K562 (cell line): ENCODE measurements around the gene CTCF. TPM values are rescaled to one million over a fixed set of nuclear protein-coding genes. Genes with fewer than 3 reads are reported as not detected.

Experiments
- ATAC-seq: fragments of 200-7000 bp; cut with Tn5 transposase; 3 replicates; pipeline ENCODE4 v1.9.1; 2020; ENCODE audit warnings: moderate library complexity
- BruUV-seq: library from RNA; stranded (reverse); fragments of 400-500 nt; replicated peaks from 2 replicates; lab custom pipeline; 2021; lab: Mats Ljungman, UMichigan
- CTCF ChIA-PET: fragments of 300-600 bp; formaldehyde crosslinking; extraction: SDS; loops from one replicate; lab custom pipeline; 2021; ENCODE audit warnings: low intra/inter-chr PET ratio; lab: Yijun Ruan, JAX
- POLR2A ChIA-PET: fragments of 300-600, 350-650 bp; sonication (Branson Sonifier 250); formaldehyde crosslinking; extraction: SDS; loops from one replicate; lab custom pipeline; 2021; ENCODE audit warnings: antibody characterized with exemption, inconsistent platforms; lab: Yijun Ruan, JAX
- DNase-seq, 4 experiments: peaks; one replicate each; pipeline versions ENCODE4 v3.0.0 to v3.0.0-alpha.2; 2011 to 2018; ENCODE audit warnings: low spot score in 3 of 4, mixed read lengths in 3 of 4; ENCODE audit errors: extremely low read depth in 1 of 4
- FAIRE-seq: peaks from 2 replicates; lab custom pipeline; 2011; peaks lifted over from hg19 to GRCh38; lab: Jason Lieb, UNC
- H2AFZ ChIP-seq: 2 replicates; pipeline ENCODE4 v1.6.0; 2011; ENCODE audit warnings: low read depth, low read length, control low read depth, inconsistent platforms
- H3K27ac ChIP-seq: fragments of 200-600 bp; 3 replicates; pipeline ENCODE4 v1.8.0; 2011; ENCODE audit warnings: low read depth, mild to moderate bottlenecking, control low read depth, inconsistent platforms, low read length, moderate library complexity, mixed read lengths; ENCODE audit errors: extremely low read depth
- H3K27me3 ChIP-seq, 2 experiments: fragments of 300-600 bp in 1 of 2; 2 replicates in 1 of 2; 3 replicates in 1 of 2; pipeline versions ENCODE4 v1.6.0 to v1.8.0; 2011; ENCODE audit warnings: inconsistent platforms in 2 of 2, low read length in 2 of 2, mild to moderate bottlenecking in 1 of 2, mixed read lengths in 1 of 2, moderate library complexity in 1 of 2; ENCODE audit not compliant: control insufficient read depth in 2 of 2, insufficient read depth in 2 of 2
- H3K36me3 ChIP-seq: fragments of 300-600 bp; 3 replicates; pipeline ENCODE4 v1.8.0; 2011; ENCODE audit warnings: mild to moderate bottlenecking, low read length, inconsistent platforms; ENCODE audit not compliant: control insufficient read depth, insufficient read depth
- H3K4me1 ChIP-seq, 2 experiments: fragments of 200-600 bp in 1 of 2; replicated peaks in 1 of 2; 2 replicates in 1 of 2; 3 replicates in 1 of 2; pipeline versions ENCODE4 v1.5.1 to v1.8.0; 2011; ENCODE audit warnings: inconsistent platforms in 2 of 2, low read length in 2 of 2, mild to moderate bottlenecking in 1 of 2, mixed read lengths in 1 of 2, moderate library complexity in 1 of 2; ENCODE audit not compliant: control insufficient read depth in 2 of 2, insufficient read depth in 2 of 2
- H3K4me2 ChIP-seq: 2 replicates; pipeline ENCODE4 v1.6.1; 2011; ENCODE audit warnings: low read length, control low read depth, inconsistent platforms, mixed read lengths; ENCODE audit not compliant: insufficient read depth
- H3K4me3 ChIP-seq: fragments of 200-600 bp; sonication (generic), shearing (Covaris generic); 2 replicates; pipeline ENCODE4 v1.5.1; 2016; ENCODE audit warnings: control low read depth, inconsistent platforms
- H3K79me2 ChIP-seq: fragments of 200-600 bp; 3 replicates; pipeline ENCODE4 v1.8.0; 2011; ENCODE audit warnings: low read length, inconsistent platforms; ENCODE audit not compliant: control insufficient read depth, insufficient read depth
- H3K9ac ChIP-seq, 2 experiments: 2 replicates each; pipeline versions ENCODE4 v1.6.0 to v1.6.1; 2011; ENCODE audit warnings: low read depth in 2 of 2, low read length in 2 of 2, control low read depth in 1 of 2, inconsistent platforms in 1 of 2, mild to moderate bottlenecking in 1 of 2, mixed read lengths in 1 of 2; ENCODE audit not compliant: insufficient read depth in 1 of 2
- H3K9me1 ChIP-seq: one replicate; pipeline ENCODE4 v1.6.0; 2011; ENCODE audit warnings: inconsistent platforms, mild to moderate bottlenecking, low read length, moderate library complexity; ENCODE audit not compliant: control insufficient read depth, insufficient read depth
- H3K9me3 ChIP-seq: replicated peaks from 2 replicates; pipeline ENCODE4 v1.5.1; 2011; ENCODE audit warnings: low read depth, low read length, inconsistent platforms; ENCODE audit not compliant: control insufficient read depth, insufficient read depth
- H4K20me1 ChIP-seq: replicated peaks from 2 replicates; pipeline ENCODE4 v1.6.1; 2011; ENCODE audit warnings: low read length, inconsistent platforms, mixed read lengths; ENCODE audit not compliant: control insufficient read depth, insufficient read depth
- ARID4B ChIP-seq: sonication (generic); formaldehyde crosslinking; IDR thresholded peaks from 2 replicates; pipeline ENCODE4 v1.8.0; 2022; ENCODE audit warnings: mild to moderate bottlenecking, missing genetic modification reagents
- FIP1L1 ChIP-seq: fragments of 200-400 bp; formaldehyde crosslinking; IDR thresholded peaks from 2 replicates; pipeline ENCODE4 v1.6.1; 2018; ENCODE audit warnings: mild to moderate bottlenecking, low read depth, low read length; ENCODE audit not compliant: poor library complexity, severe bottlenecking
- HMBOX1 ChIP-seq: sonication (generic); IDR thresholded peaks from 2 replicates; pipeline ENCODE4 v1.6.1; 2016
- PHF21A ChIP-seq: fragments of 450-650 bp; IDR thresholded peaks from 2 replicates; pipeline ENCODE4 v1.6.1; 2017; ENCODE audit warnings: low read depth, borderline replicate concordance
- RERE ChIP-seq: sonication (generic); formaldehyde crosslinking; IDR thresholded peaks from 2 replicates; pipeline ENCODE4 v1.8.0; 2023; ENCODE audit warnings: missing genetic modification reagents, mild to moderate bottlenecking, borderline replicate concordance
- TRIM28 ChIP-seq: fragments of 450-650 bp; IDR thresholded peaks from 2 replicates; pipeline ENCODE4 v1.6.1; 2017
- WGBS: fragments of 100-300 bp; shearing (Covaris generic); methylation state at CpG from one replicate; pipeline ENCODE4 v1.1.6; 2016; ENCODE audit warnings: low coverage, mixed read lengths; ENCODE audit not compliant: insufficient coverage; ENCODE audit errors: missing lambda C conversion rate; 5-methylcytosine and 5-hydroxymethylcytosine counted together
- in situ Hi-C: fragments of 300-500 bp; cut with MboI; formaldehyde crosslinking; loops from 4 replicates; pipeline ENCODE4 v1.15.0; 2018; ENCODE audit warnings: inconsistent platforms, mixed read lengths
- intact Hi-C: fragments of 100-400 bp; cut with micrococcal nuclease; formaldehyde crosslinking; loops from 2 replicates; pipeline ENCODE4 v1.14.2; 2022
- polyA plus RNA-seq, 8 experiments: library from polyadenylated mRNA; depleted of rRNA in 4 of 8; stranded (reverse) in 5 of 8; unstranded in 3 of 8; fragments of >200 nt; fragmentation: Nextera tagmentation in 2 of 8; fragmentation: Illumina TruSeq in 1 of 8; extraction: Ambion mirVana in 2 of 8; extraction: Trizol in 1 of 8; gene quantifications; 2 replicates each; pipeline versions ENCODE4 v1.2.1 to v1.2.3, GENCODE V29; 2011 to 2014; ENCODE audit warnings: inconsistent platforms in 1 of 8, missing spikeins in 1 of 8
- total RNA-seq, 7 experiments: library from RNA; depleted of rRNA in 6 of 7; stranded (reverse); fragments of >200 nt in 6 of 7; fragmentation: Illumina TruSeq in 2 of 7; extraction: Trizol in 2 of 7; gene quantifications; 2 replicates each; pipeline versions ENCODE4 v1.2.1 to v1.2.3, GENCODE V29; 2011 to 2021; ENCODE audit warnings: low replicate concordance in 1 of 7

The CTCF gene
- total and polyA plus RNA-seq, 9 of the 15 experiments (the other 6 are each of a cell fraction or from before 2014, with no cell fraction given): 7.8 to 49.2 (median 33.9) TPM

- CTCF ChIA-PET: no interaction called here
- Histone ChIP-seq H2AFZ (no peak overlapping the region), H3K36me3 (peaks cover 25% of the 10 kb centered on the region; the same call in 2 of the 3 replicates), H4K20me1 (peaks cover 6% of the 10 kb centered on the region; the same call in 1 of the 2 replicates), H3K4me1 (no peaks in the 10 kb centered on the region; a peak in 2 of 5 replicates), H3K9ac (no peak overlapping the region), H3K9me3 (no peaks in the 10 kb centered on the region), H3K27me3 (no peaks in the 10 kb centered on the region), H3K79me2 (no peaks in the 10 kb centered on the region), H3K27ac (no peak overlapping the region), H3K9me1 (peaks cover 2% of the 10 kb centered on the region), H3K4me3 (no peak overlapping the region), H3K4me2 (no peak overlapping the region)
- WGBS: 77% methylated on average over 10 of the region's 10 CpGs
- DNase-seq: no peak
- BruUV-seq: no TSS peak
- intact Hi-C loops (no loop called here), in situ Hi-C loops (loop anchor here (10.0 kb wide), 1 partner anchor 365 kb away; no protein-coding TSS in a partner anchor)
- FAIRE-seq: no peak
- POLR2A ChIA-PET: interaction anchor here (0.9 kb wide), 1 partner anchor 13 kb away, joined by 3 read pairs; no protein-coding TSS in a partner anchor
- ATAC-seq: no peak
- no peak for TF ChIP-seq PHF21A
- TF ChIP-seq ARID4B (CRISPR knock-in tag): no peak
- no peak for TF ChIP-seq RERE (CRISPR knock-in tag)
- no peak for TF ChIP-seq HMBOX1
- TF ChIP-seq TRIM28: no peak
- TF ChIP-seq FIP1L1: no peak
Observed at GRCh38 chr16:67679935-67680897, 117.9 kb downstream of the CTCF start.
